Measurements from ENCODE around the gene UBAC1.

DNA sequence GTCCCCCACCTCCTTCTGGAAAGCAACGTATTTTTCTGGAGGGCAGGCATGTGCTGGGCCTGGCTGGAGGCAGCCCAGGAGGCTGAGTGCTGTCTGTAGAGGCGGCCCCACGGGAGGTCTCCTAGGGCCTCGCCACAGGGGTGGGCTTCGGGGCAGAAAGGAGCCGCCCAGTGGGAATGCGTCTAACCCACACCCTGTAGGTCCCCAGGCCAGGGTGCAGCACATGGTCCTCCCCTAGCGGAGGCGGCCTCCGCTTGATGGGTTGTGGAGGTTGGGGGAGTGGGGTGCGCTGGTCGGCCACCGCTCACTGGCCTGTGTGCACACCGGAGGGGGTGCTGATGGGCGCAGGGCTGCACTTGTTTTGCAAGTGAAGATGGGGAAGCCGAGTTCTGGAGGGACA, 48.3 kb upstream of the UBAC1 start:
- TF ChIP-seq, protein P1, sequence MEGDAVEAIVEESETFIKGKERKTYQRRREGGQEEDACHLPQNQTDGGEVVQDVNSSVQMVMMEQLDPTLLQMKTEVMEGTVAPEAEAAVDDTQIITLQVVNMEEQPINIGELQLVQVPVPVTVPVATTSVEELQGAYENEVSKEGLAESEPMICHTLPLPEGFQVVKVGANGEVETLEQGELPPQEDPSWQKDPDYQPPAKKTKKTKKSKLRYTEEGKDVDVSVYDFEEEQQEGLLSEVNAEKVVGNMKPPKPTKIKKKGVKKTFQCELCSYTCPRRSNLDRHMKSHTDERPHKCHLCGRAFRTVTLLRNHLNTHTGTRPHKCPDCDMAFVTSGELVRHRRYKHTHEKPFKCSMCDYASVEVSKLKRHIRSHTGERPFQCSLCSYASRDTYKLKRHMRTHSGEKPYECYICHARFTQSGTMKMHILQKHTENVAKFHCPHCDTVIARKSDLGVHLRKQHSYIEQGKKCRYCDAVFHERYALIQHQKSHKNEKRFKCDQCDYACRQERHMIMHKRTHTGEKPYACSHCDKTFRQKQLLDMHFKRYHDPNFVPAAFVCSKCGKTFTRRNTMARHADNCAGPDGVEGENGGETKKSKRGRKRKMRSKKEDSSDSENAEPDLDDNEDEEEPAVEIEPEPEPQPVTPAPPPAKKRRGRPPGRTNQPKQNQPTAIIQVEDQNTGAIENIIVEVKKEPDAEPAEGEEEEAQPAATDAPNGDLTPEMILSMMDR (IDR thresholded peaks at IDR 0.05 in 4 of 5, conservative IDR thresholded peaks at IDR 0.05 in 1 of 5): no peak
- no peak for TF ChIP-seq POLR2A (IDR thresholded peaks at IDR 0.05)

All from gastrocnemius medialis (tissue), 4 donors.